GM23338 (cell line): ENCODE data around the gene MACROD1. TPM values are rescaled to one million over a fixed set of nuclear protein-coding genes. Genes with fewer than 3 reads are reported as not detected.

ENCODE experiments used
- ATAC-seq: fragments of 200-7000 bp; cut with Tn5 transposase; 3 replicates; pipeline ENCODE4 v1.9.1; 2020
- DNase-seq: peaks from one replicate; pipeline ENCODE4 v3.0.0-alpha.2; 2015; ENCODE audit warnings: low spot score
- H2AFZ ChIP-seq: fragments of 200-600 bp; sonication (generic); 2 replicates; pipeline ENCODE4 v1.8.0; 2016; ENCODE audit warnings: antibody characterized with exemption, mild to moderate bottlenecking, moderate library complexity
- H3F3A ChIP-seq: fragments of 200-600 bp; sonication (generic); replicated peaks from 2 replicates; pipeline ENCODE4 v1.8.0; 2017; ENCODE audit warnings: antibody characterized with exemption, mixed run types, low read depth
- H3K27ac ChIP-seq: fragments of 200-600 bp; sonication (generic); 2 replicates; pipeline ENCODE4 v1.6.1; 2016; ENCODE audit warnings: low read depth
- H3K27me3 ChIP-seq: fragments of 200-600 bp; sonication (generic); 2 replicates; pipeline ENCODE4 v1.8.0; 2016; ENCODE audit warnings: mild to moderate bottlenecking, mixed run types, moderate library complexity; ENCODE audit not compliant: insufficient read depth
- H3K36me3 ChIP-seq: fragments of 200-600 bp; sonication (generic); 2 replicates; pipeline ENCODE4 v1.8.0; 2016; ENCODE audit warnings: mild to moderate bottlenecking; ENCODE audit not compliant: insufficient read depth
- H3K4me1 ChIP-seq: fragments of 200-600 bp; sonication (generic); 2 replicates; pipeline ENCODE4 v1.8.0; 2016; ENCODE audit warnings: mild to moderate bottlenecking, moderate library complexity; ENCODE audit not compliant: insufficient read depth
- H3K4me2 ChIP-seq: fragments of 200-600 bp; sonication (generic); 2 replicates; pipeline ENCODE4 v1.7.1; 2017; ENCODE audit warnings: mixed run types
- H3K4me3 ChIP-seq: fragments of 200-600 bp; sonication (generic); 2 replicates; pipeline ENCODE4 v1.6.1; 2016; ENCODE audit warnings: mixed run types
- H3K79me2 ChIP-seq: fragments of 200-600 bp; sonication (generic); replicated peaks from 2 replicates; pipeline ENCODE4 v1.8.0; 2017; ENCODE audit warnings: mild to moderate bottlenecking; ENCODE audit not compliant: insufficient read depth
- H3K9me2 ChIP-seq: fragments of 200-600 bp; sonication (generic); 2 replicates; pipeline ENCODE4 v1.8.0; 2017; ENCODE audit not compliant: insufficient read depth
- H4K20me1 ChIP-seq: fragments of 200-600 bp; sonication (generic); replicated peaks from 2 replicates; pipeline ENCODE4 v1.8.0; 2017; ENCODE audit warnings: mild to moderate bottlenecking; ENCODE audit not compliant: insufficient read depth
- H3K27ac Mint-ChIP-seq: 2 replicates; pipeline ENCODE4 v1.8.0; 2020; ENCODE audit warnings: inconsistent platforms, mild to moderate bottlenecking, moderate library complexity, mixed read lengths
- H3K27me3 Mint-ChIP-seq: 3 replicates; pipeline ENCODE4 v1.8.0; 2022; ENCODE audit warnings: low read depth, mild to moderate bottlenecking, moderate library complexity, mixed read lengths, inconsistent platforms; ENCODE audit not compliant: insufficient read depth, poor library complexity
- H3K36me3 Mint-ChIP-seq: 3 replicates; pipeline ENCODE4 v1.8.0; 2021; ENCODE audit warnings: low read depth, mild to moderate bottlenecking, inconsistent platforms, moderate library complexity, mixed read lengths
- H3K4me1 Mint-ChIP-seq: 3 replicates; pipeline ENCODE4 v1.8.0; 2020; ENCODE audit warnings: mild to moderate bottlenecking, inconsistent platforms, mixed read lengths
- H3K4me3 Mint-ChIP-seq: 3 replicates; pipeline ENCODE4 v1.8.0; 2021; ENCODE audit warnings: moderate library complexity, mild to moderate bottlenecking, inconsistent platforms, mixed read lengths
- H3K9me3 Mint-ChIP-seq: 3 replicates; pipeline ENCODE4 v1.8.0; 2020; ENCODE audit warnings: moderate library complexity, mild to moderate bottlenecking, inconsistent platforms, mixed read lengths
- CTCF ChIP-seq, 2 experiments: fragments of 200-600 bp in 1 of 2; sonication (generic) in 1 of 2; conservative IDR thresholded peaks; 2 replicates each; pipeline versions ENCODE4 v1.5.1 to v1.6.1; 2016 to 2017; ENCODE audit warnings: antibody characterized with exemption in 2 of 2, low read depth in 2 of 2, mild to moderate bottlenecking in 2 of 2, moderate library complexity in 1 of 2
- ETS1 ChIP-seq: IDR thresholded peaks from 2 replicates; pipeline ENCODE4 v1.6.1; 2016; ENCODE audit warnings: antibody characterized with exemption
- EZH2phosphoT487 ChIP-seq: fragments of 200-600 bp; sonication (generic); IDR thresholded peaks from one replicate; pipeline ENCODE4 v1.8.1; 2018; ENCODE audit warnings: antibody characterized with exemption; ENCODE audit not compliant: unreplicated experiment
- NANOG ChIP-seq: IDR thresholded peaks from 2 replicates; pipeline ENCODE4 v1.6.1; 2016; ENCODE audit warnings: antibody characterized with exemption, borderline replicate concordance
- POLR2AphosphoS5 ChIP-seq: IDR thresholded peaks from 2 replicates; pipeline ENCODE4 v1.6.1; 2016; ENCODE audit warnings: antibody characterized with exemption, low read depth
- STAT1 ChIP-seq: IDR thresholded peaks from one replicate; pipeline ENCODE4 v1.6.1; 2016; ENCODE audit warnings: antibody characterized with exemption; ENCODE audit not compliant: unreplicated experiment
- ZNF331 ChIP-seq: fragments of 250-450 bp; sonication (Bioruptor Pico); IDR thresholded peaks from 2 replicates; pipeline ENCODE4 v1.5.0; 2020; ENCODE audit warnings: low read depth, mild to moderate bottlenecking, moderate library complexity
- ZNF462 ChIP-seq: fragments of 250-450 bp; sonication (Bioruptor Pico); IDR thresholded peaks from 2 replicates; pipeline ENCODE4 v1.5.0; 2020; ENCODE audit warnings: mild to moderate bottlenecking, moderate library complexity
- polyA plus RNA-seq: library from polyadenylated mRNA; unstranded; fragments of >200 nt; fragmentation: Nextera tagmentation; extraction: Ambion mirVana; gene quantifications from 2 replicates; pipeline ENCODE4 v1.2.1, GENCODE V29; 2016
- total RNA-seq: library from RNA; depleted of rRNA; stranded (reverse); fragments of >200 nt; shearing (Covaris generic); gene quantifications from 2 replicates; pipeline ENCODE4 v1.2.3, GENCODE V29; 2014
- TF ChIP-seq, protein P1 (sequence below): IDR thresholded peaks from one replicate; pipeline ENCODE4 v1.6.1; 2018; ENCODE audit warnings: antibody characterized with exemption; ENCODE audit not compliant: unreplicated experiment

MACROD1 gene
- total and polyA plus RNA-seq, 2 experiments from 2014 or later: 33.0 to 51.6 TPM

DNA sequence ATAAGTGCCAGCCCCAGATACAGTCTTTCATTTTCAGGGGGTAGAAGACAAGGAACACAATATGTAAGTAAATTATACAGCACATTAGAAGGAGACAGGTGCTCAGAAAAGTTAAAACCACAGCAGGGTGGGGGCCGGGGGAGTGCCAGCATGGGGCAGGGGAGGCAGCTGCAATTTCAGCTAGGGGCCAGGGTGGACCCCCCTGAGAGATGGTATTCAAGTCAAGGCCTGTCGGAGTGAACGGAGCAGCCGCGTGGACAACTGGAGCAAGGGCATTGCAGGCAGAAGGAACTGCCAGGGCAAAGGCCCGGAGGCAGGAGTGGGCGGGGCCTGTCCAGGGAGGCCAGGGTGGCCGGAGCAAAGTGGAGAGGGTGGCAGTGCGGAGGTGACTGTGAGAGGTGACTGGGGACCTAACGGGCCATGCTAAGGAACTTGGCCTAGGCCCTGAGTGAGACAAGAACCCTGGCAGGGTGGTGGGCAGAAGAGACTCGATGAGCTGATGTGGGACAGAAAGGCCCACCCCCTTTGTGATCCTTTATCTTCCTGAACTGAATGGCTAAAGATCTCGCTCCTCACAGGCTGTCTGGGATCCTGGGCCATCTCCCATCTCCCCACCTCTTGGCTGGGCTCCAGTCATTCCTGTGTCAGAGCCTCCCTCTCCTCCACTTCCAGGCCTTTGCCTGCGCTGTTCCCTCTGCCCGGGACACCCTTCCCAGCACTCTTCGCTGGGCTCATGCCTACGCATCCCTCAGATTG is 152.6 kb downstream of the MACROD1 start (continued):
- no peak for TF ChIP-seq ZNF462
- no peak for TF ChIP-seq STAT1
- no peak for TF ChIP-seq ETS1
- no peak for TF ChIP-seq EZH2phosphoT487
- no peak for TF ChIP-seq ZNF331
- TF ChIP-seq NANOG: no peak

GRCh38 chr11:64011371-64011770 is 154.5 kb downstream of the MACROD1 start:
- Mint-ChIP-seq H3K36me3 (no peaks in the 10 kb centered on the region), H3K4me1 (peaks cover 19% of the 10 kb centered on the region), H3K27ac (no peak overlapping the region), H3K9me3 (peaks cover 4% of the 10 kb centered on the region; the same call in 2 of the 3 replicates), H3K27me3 (peaks cover 64% of the 10 kb centered on the region), H3K4me3 (no peak overlapping the region)
- no peaks in the 10 kb centered on the region for H3K9me2 ChIP-seq
- no peaks in the 10 kb centered on the region for H4K20me1 ChIP-seq
- ATAC-seq (no peak), DNase-seq (no peak)
- H3K27ac ChIP-seq: no peak overlapping the region
- H3K36me3 ChIP-seq: no peaks in the 10 kb centered on the region
- H3K27me3 ChIP-seq: peaks cover 92% of the 10 kb centered on the region
- H2AFZ ChIP-seq: no peak overlapping the region
- no peaks in the 10 kb centered on the region for H3K79me2 ChIP-seq
- no peak overlapping the region for H3K4me3 ChIP-seq
- H3K4me2 ChIP-seq: no peak overlapping the region
- H3F3A ChIP-seq: 0 out of 2 replicates have a peak, but pooled peaks cover 8% of the 10 kb centered on the region
- peaks cover 12% of the 10 kb centered on the region for H3K4me1 ChIP-seq
- TF ChIP-seq CTCF (conservative IDR thresholded peaks at IDR 0.05; ENCODE audit: low read depth in 2 of 2) (no peak), POLR2AphosphoS5 (no peak), ZNF331 (no peak), NANOG (no peak), EZH2phosphoT487 (no peak)
- TF ChIP-seq, protein P1, sequence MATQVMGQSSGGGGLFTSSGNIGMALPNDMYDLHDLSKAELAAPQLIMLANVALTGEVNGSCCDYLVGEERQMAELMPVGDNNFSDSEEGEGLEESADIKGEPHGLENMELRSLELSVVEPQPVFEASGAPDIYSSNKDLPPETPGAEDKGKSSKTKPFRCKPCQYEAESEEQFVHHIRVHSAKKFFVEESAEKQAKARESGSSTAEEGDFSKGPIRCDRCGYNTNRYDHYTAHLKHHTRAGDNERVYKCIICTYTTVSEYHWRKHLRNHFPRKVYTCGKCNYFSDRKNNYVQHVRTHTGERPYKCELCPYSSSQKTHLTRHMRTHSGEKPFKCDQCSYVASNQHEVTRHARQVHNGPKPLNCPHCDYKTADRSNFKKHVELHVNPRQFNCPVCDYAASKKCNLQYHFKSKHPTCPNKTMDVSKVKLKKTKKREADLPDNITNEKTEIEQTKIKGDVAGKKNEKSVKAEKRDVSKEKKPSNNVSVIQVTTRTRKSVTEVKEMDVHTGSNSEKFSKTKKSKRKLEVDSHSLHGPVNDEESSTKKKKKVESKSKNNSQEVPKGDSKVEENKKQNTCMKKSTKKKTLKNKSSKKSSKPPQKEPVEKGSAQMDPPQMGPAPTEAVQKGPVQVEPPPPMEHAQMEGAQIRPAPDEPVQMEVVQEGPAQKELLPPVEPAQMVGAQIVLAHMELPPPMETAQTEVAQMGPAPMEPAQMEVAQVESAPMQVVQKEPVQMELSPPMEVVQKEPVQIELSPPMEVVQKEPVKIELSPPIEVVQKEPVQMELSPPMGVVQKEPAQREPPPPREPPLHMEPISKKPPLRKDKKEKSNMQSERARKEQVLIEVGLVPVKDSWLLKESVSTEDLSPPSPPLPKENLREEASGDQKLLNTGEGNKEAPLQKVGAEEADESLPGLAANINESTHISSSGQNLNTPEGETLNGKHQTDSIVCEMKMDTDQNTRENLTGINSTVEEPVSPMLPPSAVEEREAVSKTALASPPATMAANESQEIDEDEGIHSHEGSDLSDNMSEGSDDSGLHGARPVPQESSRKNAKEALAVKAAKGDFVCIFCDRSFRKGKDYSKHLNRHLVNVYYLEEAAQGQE: no peak
